NK-92 (cell line): Measurements from ENCODE around the gene PLEK.
"Not testable (repeated sequence)": the region's sequence is repeated elsewhere in the genome, so short reads cannot be mapped to it uniquely, and the experiment has no call there.

ENCODE experiments used
- DNase-seq: peaks from one replicate; lab custom pipeline; 2025; ENCODE audit not compliant: unreplicated experiment; lab: John Stamatoyannopoulos, UW

The PLEK gene

GRCh38 chr2:68352651-68353391 lies 12.3 kb upstream of the PLEK start:
- no peak for DNase-seq

GRCh38 chr2:68356599-68357239 lies 8.4 kb upstream of the PLEK start:
- DNase-seq = no peak

- no peak for DNase-seq
Observed at GRCh38 chr2:68357605-68358337, 7.3 kb upstream of the PLEK start.

GRCh38 chr2:68359889-68360288 lies 5.2 kb upstream of the PLEK start:
- DNase-seq = no peak

- no peak for DNase-seq
Observed at GRCh38 chr2:68362069-68362468, 3.0 kb upstream of the PLEK start.

- no peak for DNase-seq
Observed at GRCh38 chr2:68362749-68363148, 2.3 kb upstream of the PLEK start.

- no peak for DNase-seq
Observed at GRCh38 chr2:68363721-68364120, 1.4 kb upstream of the PLEK start.

GRCh38 chr2:68366083-68366560 lies 1.0 kb downstream of the PLEK start:
- no peak for DNase-seq

GRCh38 chr2:68367953-68368653 lies 3.0 kb downstream of the PLEK start:
- no peak for DNase-seq

- no peak for DNase-seq
Observed at GRCh38 chr2:68368654-68369336, 3.7 kb downstream of the PLEK start.

GRCh38 chr2:68369337-68369734 lies 4.3 kb downstream of the PLEK start:
- no peak for DNase-seq

GRCh38 chr2:68371138-68371537 lies 6.1 kb downstream of the PLEK start:
- no peak for DNase-seq

GRCh38 chr2:68371581-68371980 lies 6.5 kb downstream of the PLEK start:
- no peak for DNase-seq

- no peak for DNase-seq
Observed at GRCh38 chr2:68372485-68372884, 7.4 kb downstream of the PLEK start.

- DNase-seq = no peak
Observed at GRCh38 chr2:68374184-68374583, 9.1 kb downstream of the PLEK start.

GRCh38 chr2:68375582-68375981 lies 10.5 kb downstream of the PLEK start:
- DNase-seq = no peak

- DNase-seq = no peak
Observed at GRCh38 chr2:68377137-68377780, 12.2 kb downstream of the PLEK start.

- not testable (repeated sequence) for DNase-seq
Observed at GRCh38 chr2:68378779-68379178, 13.7 kb downstream of the PLEK start.

GRCh38 chr2:68379184-68379708 lies 14.2 kb downstream of the PLEK start:
- no peak for DNase-seq

- DNase-seq = no peak
Observed at GRCh38 chr2:68383778-68384177, 18.7 kb downstream of the PLEK start.
